Anterior cingulate cortex (tissue), 58 donors: ENCODE measurements around the gene FAM83F.

ENCODE experiments used
- DNase-seq, 58 donors: peaks; one replicate each; lab custom pipeline; 2025; lab: John Stamatoyannopoulos, UW

Gene FAM83F

DNA sequence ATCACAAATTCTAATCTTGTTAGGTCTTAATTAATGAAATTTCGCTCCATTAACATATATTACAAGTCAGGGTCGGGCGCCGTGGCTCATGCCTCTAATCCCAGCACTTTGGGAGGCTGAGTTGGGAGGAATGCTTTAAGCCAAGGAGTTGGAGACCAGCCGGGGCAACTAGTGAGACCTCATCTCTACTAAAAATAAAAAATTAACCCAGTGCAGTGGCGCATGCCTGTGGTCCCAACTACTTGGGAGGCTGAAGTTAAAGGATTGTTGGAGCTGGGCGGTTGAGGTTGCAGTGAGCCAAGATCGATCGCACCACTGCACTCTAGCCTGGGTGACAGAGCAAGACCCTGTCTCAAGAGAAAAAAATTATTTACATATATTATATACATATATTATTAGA lies 32.7 kb upstream of the FAM83F start:
- DNase-seq, result no peak

DNA sequence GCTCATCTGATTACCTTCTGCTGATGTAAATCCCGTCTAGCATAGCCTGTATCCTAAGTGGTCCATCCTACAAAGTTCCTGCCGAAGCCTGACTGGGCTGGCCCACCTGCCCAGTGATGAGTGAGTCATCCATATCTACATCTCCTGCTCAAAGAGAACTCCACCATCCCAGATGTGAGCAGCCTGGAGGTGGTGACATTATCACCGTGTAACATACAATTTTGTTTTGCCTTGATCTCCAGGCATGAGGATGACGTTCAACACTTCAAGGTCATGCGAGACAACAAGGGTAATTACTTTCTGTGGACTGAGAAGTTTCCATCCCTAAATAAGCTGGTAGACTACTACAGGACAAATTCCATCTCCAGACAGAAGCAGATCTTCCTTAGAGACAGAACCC lies 29.0 kb upstream of the FAM83F start:
- DNase-seq, result no peak

GRCh38 chr22:39966470-39966869 lies 28.3 kb upstream of the FAM83F start:
- DNase-seq, result no peak

GRCh38 chr22:39967103-39967829 lies 27.5 kb upstream of the FAM83F start:
- no peak for DNase-seq

- DNase-seq, result peak in 6 of 58 donors; percentile 4 to 37 (median 12)
Measured at GRCh38 chr22:39967996-39968972, 26.5 kb upstream of the FAM83F start.

DNA sequence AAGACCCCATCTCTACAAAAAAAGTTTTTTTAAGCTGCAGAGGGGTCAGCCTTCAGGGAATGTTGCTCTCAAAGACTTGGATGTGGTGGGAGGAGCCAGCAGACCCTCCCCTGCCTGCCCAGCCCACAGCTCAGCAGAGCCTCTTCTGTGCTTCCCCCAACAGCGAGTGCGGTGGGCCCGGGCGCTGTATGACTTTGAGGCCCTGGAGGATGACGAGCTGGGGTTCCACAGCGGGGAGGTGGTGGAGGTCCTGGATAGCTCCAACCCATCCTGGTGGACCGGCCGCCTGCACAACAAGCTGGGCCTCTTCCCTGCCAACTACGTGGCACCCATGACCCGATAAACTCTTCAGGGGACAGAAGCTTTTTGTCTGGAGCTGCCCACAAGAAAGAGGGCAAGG lies 24.0 kb upstream of the FAM83F start:
- DNase-seq, result no peak

DNA sequence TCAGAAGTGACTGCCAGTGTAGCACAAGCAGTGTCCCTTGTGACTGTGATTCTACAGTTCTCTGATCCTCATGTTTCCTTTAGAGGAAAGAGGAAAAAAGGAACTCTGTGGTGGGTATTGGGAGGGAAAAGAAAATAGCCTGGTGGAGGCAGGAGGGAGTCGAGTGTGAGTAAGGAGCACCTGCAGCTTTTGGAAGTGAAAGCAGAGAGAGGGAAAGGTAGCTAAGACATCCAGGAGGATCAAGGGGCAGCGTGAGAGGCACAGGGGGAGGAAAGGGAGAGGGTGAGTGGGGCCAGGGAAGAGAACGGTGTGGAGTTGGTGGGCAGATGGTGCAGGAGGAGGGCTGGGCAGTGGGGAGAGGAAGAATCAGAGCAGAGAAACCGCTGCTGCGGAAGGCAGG lies 22.1 kb upstream of the FAM83F start:
- no peak for DNase-seq

DNA sequence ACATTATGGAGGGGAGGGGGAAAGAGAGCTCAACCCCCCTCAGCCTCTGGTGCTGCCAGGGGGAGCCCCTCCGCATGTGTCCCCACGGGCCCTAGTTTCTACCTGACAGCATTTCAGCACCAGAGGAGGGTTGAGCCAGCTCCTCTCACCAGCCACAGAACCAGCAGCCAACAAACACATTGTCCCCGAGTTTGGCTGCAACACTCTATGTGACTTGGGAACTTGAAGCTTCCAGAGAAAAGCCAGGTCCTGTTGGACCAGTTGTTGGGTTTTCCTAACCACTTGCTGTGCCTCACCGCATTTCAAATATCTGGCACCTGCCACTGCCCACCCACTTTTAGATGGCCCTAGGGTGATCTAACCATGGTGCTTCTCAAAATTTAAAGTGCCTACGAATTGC lies 21.1 kb upstream of the FAM83F start:
- DNase-seq, result no peak

GRCh38 chr22:39974065-39974464 lies 20.7 kb upstream of the FAM83F start:
- DNase-seq, result no peak

DNA sequence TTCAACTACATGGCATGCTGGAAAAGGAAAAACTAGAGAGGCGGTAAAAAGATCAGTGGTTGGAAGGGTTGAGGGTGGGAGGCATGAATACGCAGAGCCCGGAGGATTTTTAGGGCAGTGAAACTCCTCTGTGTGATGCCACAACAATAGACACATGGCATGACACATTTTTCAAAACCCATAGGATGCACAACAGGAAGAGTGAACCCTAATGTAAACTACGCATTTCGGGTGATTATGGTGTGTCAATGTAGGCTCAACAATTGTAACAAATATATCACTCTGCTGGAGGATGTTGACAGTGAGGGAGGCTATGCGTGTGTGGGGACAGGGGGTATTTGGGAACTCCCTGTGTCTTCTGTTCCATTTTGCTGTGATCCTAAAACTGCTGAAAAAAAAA lies 15.7 kb upstream of the FAM83F start:
- DNase-seq, result no peak

DNA sequence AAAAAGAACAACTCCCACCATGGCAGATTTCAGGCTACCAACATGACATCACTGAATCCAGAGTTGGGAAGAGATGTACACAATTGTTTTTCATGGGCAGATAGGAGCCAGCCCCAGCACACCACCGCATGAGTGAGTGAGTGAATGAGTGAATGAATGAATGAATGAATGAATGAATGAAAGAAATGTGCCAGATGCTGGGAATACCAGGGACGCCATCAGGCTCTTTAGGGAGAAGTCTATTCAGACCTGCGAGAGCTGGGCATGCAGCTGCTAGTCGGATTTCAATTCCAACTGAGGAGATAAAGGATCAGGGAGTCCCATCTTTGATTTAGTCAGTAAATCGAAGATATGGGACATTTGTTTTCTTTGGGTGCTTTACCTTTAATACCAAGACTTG lies 15.3 kb upstream of the FAM83F start:
- DNase-seq, result no peak

DNA sequence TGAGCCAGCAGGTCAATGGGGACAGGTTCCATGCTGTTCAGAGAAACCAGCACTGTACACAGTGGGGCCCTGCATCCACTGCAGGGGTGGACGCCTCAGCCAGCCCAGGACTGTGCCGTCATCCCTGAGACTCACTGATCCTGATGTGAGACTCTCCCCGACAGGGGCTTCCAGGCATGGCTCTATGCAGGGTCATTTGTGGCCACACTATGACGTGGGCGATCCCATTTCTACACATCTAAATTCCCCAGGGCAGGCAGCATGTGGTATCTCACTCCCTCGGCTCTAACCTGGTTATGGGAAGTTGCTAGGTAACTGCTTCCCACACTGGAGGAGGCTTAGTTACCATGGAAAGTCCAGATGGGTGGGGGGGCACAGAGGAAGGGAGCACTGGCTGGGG lies 14.2 kb upstream of the FAM83F start:
- DNase-seq, result peak in 8 of 58 donors; percentile 2 to 26 (median 17)

DNA sequence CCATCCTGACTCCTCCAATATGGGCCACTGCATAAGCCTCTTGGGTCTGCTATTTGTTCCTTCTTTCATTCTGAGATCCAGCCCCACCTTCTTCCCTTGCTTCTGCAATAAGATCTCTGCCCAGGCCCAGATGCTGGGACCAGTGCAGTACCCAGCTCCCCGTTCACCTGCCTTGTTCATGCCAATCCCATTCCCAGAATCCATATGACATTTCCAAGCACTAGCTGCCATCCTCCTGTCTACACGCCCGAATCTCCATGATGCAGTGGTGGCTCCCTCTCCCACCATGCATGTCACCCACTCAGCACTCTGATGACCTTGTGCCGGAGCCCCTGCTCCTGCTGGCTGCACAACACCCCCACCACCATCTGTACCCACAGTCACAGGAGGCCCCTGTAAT lies 11.4 kb upstream of the FAM83F start:
- DNase-seq, result no peak

DNA sequence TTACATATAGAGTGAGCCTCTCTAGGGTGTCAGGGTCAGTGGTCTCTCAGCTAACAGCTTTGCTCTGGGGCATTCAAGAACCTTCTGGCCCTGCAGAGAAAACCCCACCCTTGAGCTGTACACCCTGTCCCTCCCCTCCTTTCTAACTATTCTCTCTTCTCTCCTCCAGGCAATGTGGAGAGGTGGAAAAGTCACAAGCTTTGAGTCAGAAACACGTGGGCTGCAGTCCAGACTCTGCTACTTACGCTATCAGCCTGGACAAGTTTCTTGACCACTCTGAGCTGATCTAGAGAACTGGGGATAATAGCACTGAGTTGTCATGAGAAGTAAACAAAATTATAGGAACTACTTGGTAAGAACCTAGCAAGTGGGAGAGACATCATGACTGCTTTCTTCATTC lies 10.7 kb upstream of the FAM83F start:
- no peak for DNase-seq

- DNase-seq, result no peak
Measured at GRCh38 chr22:39984746-39985145, 10.0 kb upstream of the FAM83F start.

DNA sequence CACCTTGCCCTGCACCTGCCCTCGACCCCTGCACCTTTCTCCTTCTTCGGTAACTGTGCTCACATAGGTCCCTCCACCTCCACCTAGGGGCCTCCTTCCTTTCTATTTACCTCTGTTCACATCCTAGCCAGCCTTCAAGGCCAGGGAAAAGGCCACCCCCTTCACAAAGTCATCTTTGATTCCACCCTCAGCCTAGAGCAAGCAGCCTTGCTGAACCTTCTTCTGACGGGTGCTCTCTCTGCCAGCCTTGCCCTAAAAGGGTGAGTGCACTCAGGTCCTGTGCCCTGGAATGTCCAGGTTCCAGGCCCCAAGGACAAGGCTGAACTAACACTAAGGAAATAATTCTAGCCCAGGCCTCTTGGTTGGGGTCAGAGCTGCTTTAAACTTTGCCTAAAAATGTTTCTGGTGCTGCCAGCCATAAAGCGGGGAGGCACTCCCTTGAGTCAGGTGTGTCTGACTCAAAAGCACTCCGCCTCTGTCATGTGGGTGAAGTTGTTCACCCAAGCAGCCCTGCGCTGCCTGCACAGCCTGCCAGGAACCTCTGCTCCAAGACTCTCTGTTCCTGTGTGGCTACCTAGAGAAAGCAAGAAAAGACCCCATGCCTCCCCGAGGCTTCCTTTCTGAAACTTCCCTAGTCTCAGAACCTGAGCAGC lies 9.2 kb upstream of the FAM83F start:
- peak in 1 of 58 donors; percentile 50 for DNase-seq

- no peak for DNase-seq
Measured at GRCh38 chr22:39988386-39989114, 6.2 kb upstream of the FAM83F start.

- peak in 1 of 58 donors; percentile 20 for DNase-seq
Measured at GRCh38 chr22:39989633-39990032, 5.1 kb upstream of the FAM83F start.

- DNase-seq, result no peak
Measured at GRCh38 chr22:39990686-39991085, 4.1 kb upstream of the FAM83F start.

DNA sequence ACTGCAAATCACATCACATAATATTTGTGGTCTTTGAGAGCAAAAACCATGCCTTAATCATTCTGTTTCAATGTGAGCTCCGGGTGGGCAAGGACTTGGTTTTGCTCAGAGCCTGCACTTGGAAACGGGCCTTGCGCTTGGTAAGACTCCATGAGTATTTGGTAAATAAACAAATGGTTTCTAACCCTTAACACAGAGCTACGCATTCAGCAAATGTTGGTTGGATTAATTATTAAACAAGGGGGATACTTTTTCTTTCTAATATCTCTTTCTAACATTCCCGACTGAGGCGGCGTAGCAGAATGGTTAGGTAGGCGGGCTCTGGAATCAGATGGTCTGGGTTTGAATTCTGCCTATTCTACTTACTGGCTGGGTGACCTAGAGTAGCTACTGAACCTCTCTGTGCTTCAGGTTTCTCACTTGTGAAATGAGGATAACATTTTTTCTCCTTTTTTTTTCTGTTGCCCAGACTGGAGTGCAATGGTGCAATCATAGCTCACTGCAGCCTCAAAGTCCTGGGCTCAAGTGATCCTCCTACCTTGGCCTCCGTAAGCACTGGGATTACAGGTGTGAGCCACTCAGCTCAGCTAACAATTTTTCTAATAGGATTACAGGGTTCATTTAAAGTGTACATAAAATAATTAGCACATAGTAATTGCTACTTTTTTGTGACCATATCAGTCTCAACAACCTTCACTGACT lies 3.4 kb upstream of the FAM83F start:
- DNase-seq, result no peak
